ENCODE data around the gene MDC1. TPM values are rescaled to one million over a fixed set of nuclear protein-coding genes. Genes with fewer than 3 reads are reported as not detected.
A peak's percentile ranks its signal among the peaks of the same experiment; 100 is the strongest.

Gene MDC1
- polyA plus RNA-seq, 1 of the 3 experiments (the other 2 are of a cell fraction), result 10.4 TPM

DNA sequence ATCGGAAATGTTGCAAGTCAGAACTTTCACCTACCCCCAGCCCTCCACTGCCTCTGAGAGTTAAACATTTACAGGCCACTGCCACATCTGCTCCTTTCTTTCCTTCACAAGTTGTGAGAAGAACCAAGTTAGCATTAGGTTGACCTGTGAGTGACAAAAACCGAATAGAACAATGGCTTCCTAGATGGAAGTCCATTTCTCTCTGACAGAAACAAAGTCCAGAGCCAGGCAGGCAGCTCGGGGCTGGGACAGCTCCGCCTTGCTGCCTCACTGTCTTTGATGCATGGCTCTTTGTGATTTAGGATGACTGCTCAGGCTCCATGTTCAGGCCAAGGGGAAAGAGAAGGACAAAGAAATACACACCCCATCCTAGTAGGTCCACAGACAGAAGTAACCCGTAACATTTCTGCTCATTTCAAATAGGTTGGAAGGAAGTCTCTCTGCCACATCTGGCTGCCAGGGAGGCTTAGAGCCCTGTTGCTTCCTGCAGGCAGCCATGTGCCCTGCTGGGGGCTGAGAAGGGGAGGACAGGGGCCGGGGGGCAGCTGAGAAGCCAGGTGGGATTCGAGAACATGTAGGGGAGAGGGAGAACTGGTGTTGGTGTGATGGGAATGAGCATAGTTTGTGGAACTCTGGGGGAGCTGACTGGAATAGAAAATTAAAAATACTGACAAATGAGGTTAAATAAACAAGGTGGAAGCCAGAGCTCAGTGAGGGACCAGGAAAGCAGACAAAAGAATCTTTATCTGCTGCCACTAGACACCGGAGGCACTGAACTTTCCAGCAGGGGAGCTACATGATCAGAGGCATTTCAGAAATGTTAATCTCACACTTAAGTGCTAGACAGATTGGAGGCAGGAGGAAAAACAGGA is 46.8 kb upstream of the MDC1 start (continued):
- TF ChIP-seq SMC3 (IDR thresholded peaks at IDR 0.05; ENCODE audit: low read depth, low read length), result no peak
- TF ChIP-seq TCF12 (IDR thresholded peaks at IDR 0.05), result peak; percentile 28; the same call in 1 of the 2 replicates

- no peak for DNase-seq
- Histone ChIP-seq H4K20me1 (ENCODE audit: insufficient read depth) (no peaks in the 10 kb centered on the region), H3K9ac (0 out of 2 replicates have a peak overlapping the region, but pooled peaks have one; percentile 53), H3K9me3 (no peaks in the 10 kb centered on the region), H3K36me3 (replicated peaks in 1 of 2; ENCODE audit: control insufficient read depth in 1 of 2, insufficient read depth in 2 of 2, low read length in 1 of 2) (no peaks in the 10 kb centered on the region), H3K27me3 (ENCODE audit: insufficient read depth) (no peaks in the 10 kb centered on the region), H3K9me2 (no peaks in the 10 kb centered on the region), H3K4me3 (ENCODE audit: low read depth in 2 of 2, low read length in 1 of 2) (no peak overlapping the region), H3F3A (replicated peaks; ENCODE audit: insufficient read depth) (peaks cover 34% of the 10 kb centered on the region), H2AFZ (ENCODE audit: low read depth) (peak overlapping the region; percentile 75; the same call in 1 of the 2 replicates), H3K27ac (ENCODE audit: low read depth in 2 of 2, low read length in 1 of 2) (peak overlapping the region; percentile 80 to 85), H3K4me2 (no peak overlapping the region; the same call in 1 of the 2 replicates), H3K4me1 (ENCODE audit: control insufficient read depth in 1 of 2, insufficient read depth in 2 of 2, low read depth in 1 of 2, low read length in 1 of 2) (peaks cover 14 to 24% of the 10 kb centered on the region in 2 experiments; a peak in 3 of 4 replicates), H3K79me2 (ENCODE audit: insufficient read depth) (no peaks in the 10 kb centered on the region)
- ChIA-PET POLR2A (no interaction called here), CTCF (interaction anchor here (0.9 to 2.0 kb wide), 2 partner anchors 8 to 65 kb away, joined by 3 to 5 read pairs; no protein-coding TSS in a partner anchor)
- TF ChIP-seq, protein P1, sequence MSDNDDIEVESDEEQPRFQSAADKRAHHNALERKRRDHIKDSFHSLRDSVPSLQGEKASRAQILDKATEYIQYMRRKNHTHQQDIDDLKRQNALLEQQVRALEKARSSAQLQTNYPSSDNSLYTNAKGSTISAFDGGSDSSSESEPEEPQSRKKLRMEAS (IDR thresholded peaks at IDR 0.05; ENCODE audit: low read depth), result no peak
- TF ChIP-seq RXRA (IDR thresholded peaks at IDR 0.05; ENCODE audit: borderline replicate concordance, low read depth) (no peak), NFIC (IDR thresholded peaks at IDR 0.05; ENCODE audit: borderline replicate concordance) (no peak), TCF12 (IDR thresholded peaks at IDR 0.05) (no peak), NRF1 (IDR thresholded peaks at IDR 0.05; ENCODE audit: low read depth, low read length) (no peak), SIN3A (IDR thresholded peaks at IDR 0.05; ENCODE audit: borderline replicate concordance, low read depth, low read length) (no peak), GATA2 (CRISPR knock-in tag; IDR thresholded peaks at IDR 0.05) (no peak), POLR2AphosphoS5 (IDR thresholded peaks at IDR 0.05; ENCODE audit: low read depth, low read length) (no peak)
- WGBS (ENCODE audit: low lambda C conversion rate), result 100% methylated on average over 1 of the region's 1 CpG
Measured at GRCh38 chr6:30763155-30763617, 46.1 kb upstream of the MDC1 start.

DNA sequence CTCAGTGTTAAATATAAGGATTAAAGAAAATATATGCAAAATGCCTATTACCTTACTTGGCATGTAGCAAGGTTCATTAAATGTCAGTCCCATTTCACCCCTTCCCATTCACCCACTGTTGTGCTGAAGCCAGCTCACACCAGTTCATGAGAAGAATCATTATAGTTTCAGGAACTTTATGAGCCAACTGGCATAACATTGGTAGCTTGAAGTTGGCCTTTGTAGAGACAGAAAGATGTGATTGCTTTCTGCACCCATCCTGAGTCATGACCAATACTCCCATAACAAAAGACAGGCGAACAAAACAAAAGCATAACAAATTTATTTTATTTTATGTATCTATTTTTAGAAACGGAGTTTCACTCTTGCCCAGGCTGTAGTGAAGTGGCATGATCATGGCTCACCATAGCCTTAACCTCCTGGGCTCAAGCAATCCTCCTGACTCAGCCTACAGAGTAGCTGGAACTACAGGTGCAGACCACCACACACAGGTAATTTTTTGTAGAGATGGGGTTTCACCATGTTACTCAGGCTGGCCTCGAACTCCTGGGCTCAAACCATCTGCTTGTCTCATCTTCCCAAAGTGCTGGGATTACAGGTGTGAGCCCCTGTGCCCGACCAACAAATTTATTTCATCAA is 44.8 kb upstream of the MDC1 start:
- WGBS (ENCODE audit: low lambda C conversion rate), result 97% methylated on average over 4 of the region's 4 CpGs
- Histone ChIP-seq H3K79me2 (ENCODE audit: insufficient read depth) (no peaks in the 10 kb centered on the region), H3K9me2 (no peaks in the 10 kb centered on the region), H3K4me3 (ENCODE audit: low read depth in 2 of 2, low read length in 1 of 2) (no peak overlapping the region), H3F3A (replicated peaks; ENCODE audit: insufficient read depth) (peaks cover 26% of the 10 kb centered on the region), H3K9me3 (no peaks in the 10 kb centered on the region), H3K27me3 (ENCODE audit: insufficient read depth) (no peaks in the 10 kb centered on the region), H3K36me3 (replicated peaks in 1 of 2; ENCODE audit: control insufficient read depth in 1 of 2, insufficient read depth in 2 of 2, low read length in 1 of 2) (no peaks in the 10 kb centered on the region), H3K4me2 (no peak overlapping the region), H2AFZ (ENCODE audit: low read depth) (no peak overlapping the region), H3K9ac (no peak overlapping the region), H3K4me1 (ENCODE audit: control insufficient read depth in 1 of 2, insufficient read depth in 2 of 2, low read depth in 1 of 2, low read length in 1 of 2) (peaks cover 14 to 24% of the 10 kb centered on the region in 2 experiments; a peak in 3 of 4 replicates), H4K20me1 (ENCODE audit: insufficient read depth) (no peaks in the 10 kb centered on the region), H3K27ac (ENCODE audit: low read depth in 2 of 2, low read length in 1 of 2) (no peak overlapping the region)
- TF ChIP-seq MXI1 (IDR thresholded peaks at IDR 0.05; ENCODE audit: low read depth, low read length), result no peak
- TF ChIP-seq NRF1 (IDR thresholded peaks at IDR 0.05; ENCODE audit: low read depth, low read length), result no peak
- TF ChIP-seq ZBTB33 (IDR thresholded peaks at IDR 0.05; ENCODE audit: borderline replicate concordance, low read depth), result no peak
- no peak for TF ChIP-seq ELF1 (IDR thresholded peaks at IDR 0.05)
- TF ChIP-seq, protein P2, sequence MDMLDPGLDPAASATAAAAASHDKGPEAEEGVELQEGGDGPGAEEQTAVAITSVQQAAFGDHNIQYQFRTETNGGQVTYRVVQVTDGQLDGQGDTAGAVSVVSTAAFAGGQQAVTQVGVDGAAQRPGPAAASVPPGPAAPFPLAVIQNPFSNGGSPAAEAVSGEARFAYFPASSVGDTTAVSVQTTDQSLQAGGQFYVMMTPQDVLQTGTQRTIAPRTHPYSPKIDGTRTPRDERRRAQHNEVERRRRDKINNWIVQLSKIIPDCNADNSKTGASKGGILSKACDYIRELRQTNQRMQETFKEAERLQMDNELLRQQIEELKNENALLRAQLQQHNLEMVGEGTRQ (IDR thresholded peaks at IDR 0.05; ENCODE audit: borderline replicate concordance, low read depth, low read length), result no peak
- TF ChIP-seq RXRA (IDR thresholded peaks at IDR 0.05; ENCODE audit: borderline replicate concordance, low read depth), result no peak
- TF ChIP-seq, protein P3, sequence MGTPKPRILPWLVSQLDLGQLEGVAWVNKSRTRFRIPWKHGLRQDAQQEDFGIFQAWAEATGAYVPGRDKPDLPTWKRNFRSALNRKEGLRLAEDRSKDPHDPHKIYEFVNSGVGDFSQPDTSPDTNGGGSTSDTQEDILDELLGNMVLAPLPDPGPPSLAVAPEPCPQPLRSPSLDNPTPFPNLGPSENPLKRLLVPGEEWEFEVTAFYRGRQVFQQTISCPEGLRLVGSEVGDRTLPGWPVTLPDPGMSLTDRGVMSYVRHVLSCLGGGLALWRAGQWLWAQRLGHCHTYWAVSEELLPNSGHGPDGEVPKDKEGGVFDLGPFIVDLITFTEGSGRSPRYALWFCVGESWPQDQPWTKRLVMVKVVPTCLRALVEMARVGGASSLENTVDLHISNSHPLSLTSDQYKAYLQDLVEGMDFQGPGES (IDR thresholded peaks at IDR 0.05; ENCODE audit: low read depth, low read length), result no peak
- no peak for TF ChIP-seq EZH2phosphoT487 (IDR thresholded peaks at IDR 0.05; ENCODE audit: borderline replicate concordance, low read depth)
- TF ChIP-seq, protein P1 (IDR thresholded peaks at IDR 0.05; ENCODE audit: low read depth), result no peak
- TF ChIP-seq FOSL2 (IDR thresholded peaks at IDR 0.05; ENCODE audit: borderline replicate concordance, low read depth), result no peak
- DNase-seq, result no peak
- POLR2A ChIA-PET, result no interaction called here
- CTCF ChIA-PET, result interaction anchor here (0.7 kb wide), 1 partner anchor 20 kb away, joined by 3 read pairs; the partner anchor contains the start of gene FLOT1

Data from SK-N-SH (cell line).